ENCODE data around the gene PYY. TPM values are rescaled to one million over a fixed set of nuclear protein-coding genes. Genes with fewer than 3 reads are reported as not detected.

Gene PYY
- total RNA-seq (2021; ENCODE audit: unreplicated experiment) (not detected), Bru-seq, nascent RNA (percentile 21 among the genes with signal in this experiment), BruChase-seq, experiment 1, labeled RNA remaining after a 2-hour chase (percentile 26 among the genes with signal in this experiment), BruChase-seq, experiment 2, labeled RNA remaining after a 6-hour chase (percentile 24 among the genes with signal in this experiment)
- polyA plus RNA-seq (2012; ENCODE audit: insufficient read length), result not detected
- long read RNA-seq, partial matches to known transcripts, result 0 of 1 reads
- long read RNA-seq, other reads (novel, unspliced or antisense), result 1 of 1 reads

DNA sequence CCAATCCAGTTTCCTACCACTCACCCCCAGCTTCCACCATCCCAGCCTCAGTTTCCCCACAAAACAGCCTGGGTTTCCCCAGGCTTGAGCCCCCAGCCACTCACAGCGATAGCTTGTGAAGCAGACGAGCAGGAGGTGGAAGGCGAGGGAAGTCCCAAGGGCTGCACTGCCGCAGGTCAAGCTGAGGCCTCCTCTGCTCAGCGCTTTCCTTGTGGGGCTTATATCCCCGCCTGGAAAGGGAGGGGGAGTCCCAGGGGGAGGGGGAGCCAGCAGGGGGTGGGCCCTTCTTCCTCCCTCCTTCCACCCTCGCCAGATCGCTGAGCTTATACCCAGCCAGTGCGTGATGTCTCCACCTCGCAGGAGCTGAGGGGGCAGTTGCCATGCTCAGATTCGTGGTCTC, at the start of gene PYY:
Gene PYY, minus strand, starts transcription at position 195 of the 400 bp plus-strand sequence. CDS start 457 bp downstream, outside the sequence.
- POLR2A ChIA-PET, result no interaction called here
- Histone ChIP-seq H3K36me3 (ENCODE audit: control insufficient read depth, insufficient read depth, low read length) (no peaks in the 10 kb centered on the region), H3K27ac (ENCODE audit: low read length) (no peak within 1 kb of the TSS), H3K27me3 (ENCODE audit: control insufficient read depth, insufficient read depth, low read length) (no peaks in the 10 kb centered on the region), H3K4me3 (ENCODE audit: low read depth in 2 of 2, low read length in 2 of 2) (no peak within 1 kb of the TSS), H3K9me3 (ENCODE audit: control insufficient read depth, insufficient read depth, low read depth, low read length) (no peaks in the 10 kb centered on the region), H3K4me1 (ENCODE audit: control insufficient read depth, insufficient read depth, low read length) (no peaks in the 10 kb centered on the region)
- no peak for DNase-seq (ENCODE audit: low read depth, low spot score)
- ATAC-seq, result no peak
- intact Hi-C loops (cut with micrococcal nuclease; ENCODE audit: unreplicated experiment), result no loop called here
- in situ Hi-C loops (cut with HindIII; ENCODE audit: low pct_unique_long_range_greater_than_20kb, low sequenced_read_pairs), result no loop called here
- CTCF ChIA-PET, result no interaction called here
- TF ChIP-seq, protein P1, sequence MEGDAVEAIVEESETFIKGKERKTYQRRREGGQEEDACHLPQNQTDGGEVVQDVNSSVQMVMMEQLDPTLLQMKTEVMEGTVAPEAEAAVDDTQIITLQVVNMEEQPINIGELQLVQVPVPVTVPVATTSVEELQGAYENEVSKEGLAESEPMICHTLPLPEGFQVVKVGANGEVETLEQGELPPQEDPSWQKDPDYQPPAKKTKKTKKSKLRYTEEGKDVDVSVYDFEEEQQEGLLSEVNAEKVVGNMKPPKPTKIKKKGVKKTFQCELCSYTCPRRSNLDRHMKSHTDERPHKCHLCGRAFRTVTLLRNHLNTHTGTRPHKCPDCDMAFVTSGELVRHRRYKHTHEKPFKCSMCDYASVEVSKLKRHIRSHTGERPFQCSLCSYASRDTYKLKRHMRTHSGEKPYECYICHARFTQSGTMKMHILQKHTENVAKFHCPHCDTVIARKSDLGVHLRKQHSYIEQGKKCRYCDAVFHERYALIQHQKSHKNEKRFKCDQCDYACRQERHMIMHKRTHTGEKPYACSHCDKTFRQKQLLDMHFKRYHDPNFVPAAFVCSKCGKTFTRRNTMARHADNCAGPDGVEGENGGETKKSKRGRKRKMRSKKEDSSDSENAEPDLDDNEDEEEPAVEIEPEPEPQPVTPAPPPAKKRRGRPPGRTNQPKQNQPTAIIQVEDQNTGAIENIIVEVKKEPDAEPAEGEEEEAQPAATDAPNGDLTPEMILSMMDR (IDR thresholded peaks at IDR 0.05), result no peak
- TF ChIP-seq TCF7L2 (IDR thresholded peaks at IDR 0.05; ENCODE audit: low read depth, low read length) (no peak), POLR2AphosphoS5 (IDR thresholded peaks at IDR 0.05; ENCODE audit: low read depth, low read length) (no peak), SIN3A (IDR thresholded peaks at IDR 0.05; ENCODE audit: borderline replicate concordance, insufficient read depth, low read depth, low read length) (no peak)
- TF ChIP-seq, protein P2, sequence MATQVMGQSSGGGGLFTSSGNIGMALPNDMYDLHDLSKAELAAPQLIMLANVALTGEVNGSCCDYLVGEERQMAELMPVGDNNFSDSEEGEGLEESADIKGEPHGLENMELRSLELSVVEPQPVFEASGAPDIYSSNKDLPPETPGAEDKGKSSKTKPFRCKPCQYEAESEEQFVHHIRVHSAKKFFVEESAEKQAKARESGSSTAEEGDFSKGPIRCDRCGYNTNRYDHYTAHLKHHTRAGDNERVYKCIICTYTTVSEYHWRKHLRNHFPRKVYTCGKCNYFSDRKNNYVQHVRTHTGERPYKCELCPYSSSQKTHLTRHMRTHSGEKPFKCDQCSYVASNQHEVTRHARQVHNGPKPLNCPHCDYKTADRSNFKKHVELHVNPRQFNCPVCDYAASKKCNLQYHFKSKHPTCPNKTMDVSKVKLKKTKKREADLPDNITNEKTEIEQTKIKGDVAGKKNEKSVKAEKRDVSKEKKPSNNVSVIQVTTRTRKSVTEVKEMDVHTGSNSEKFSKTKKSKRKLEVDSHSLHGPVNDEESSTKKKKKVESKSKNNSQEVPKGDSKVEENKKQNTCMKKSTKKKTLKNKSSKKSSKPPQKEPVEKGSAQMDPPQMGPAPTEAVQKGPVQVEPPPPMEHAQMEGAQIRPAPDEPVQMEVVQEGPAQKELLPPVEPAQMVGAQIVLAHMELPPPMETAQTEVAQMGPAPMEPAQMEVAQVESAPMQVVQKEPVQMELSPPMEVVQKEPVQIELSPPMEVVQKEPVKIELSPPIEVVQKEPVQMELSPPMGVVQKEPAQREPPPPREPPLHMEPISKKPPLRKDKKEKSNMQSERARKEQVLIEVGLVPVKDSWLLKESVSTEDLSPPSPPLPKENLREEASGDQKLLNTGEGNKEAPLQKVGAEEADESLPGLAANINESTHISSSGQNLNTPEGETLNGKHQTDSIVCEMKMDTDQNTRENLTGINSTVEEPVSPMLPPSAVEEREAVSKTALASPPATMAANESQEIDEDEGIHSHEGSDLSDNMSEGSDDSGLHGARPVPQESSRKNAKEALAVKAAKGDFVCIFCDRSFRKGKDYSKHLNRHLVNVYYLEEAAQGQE (IDR thresholded peaks at IDR 0.05; ENCODE audit: insufficient read depth in 1 of 2, low read depth in 2 of 2, low read length in 1 of 2), result no peak
- no TSS peak for BruUV-seq (replicated peaks)

DNA sequence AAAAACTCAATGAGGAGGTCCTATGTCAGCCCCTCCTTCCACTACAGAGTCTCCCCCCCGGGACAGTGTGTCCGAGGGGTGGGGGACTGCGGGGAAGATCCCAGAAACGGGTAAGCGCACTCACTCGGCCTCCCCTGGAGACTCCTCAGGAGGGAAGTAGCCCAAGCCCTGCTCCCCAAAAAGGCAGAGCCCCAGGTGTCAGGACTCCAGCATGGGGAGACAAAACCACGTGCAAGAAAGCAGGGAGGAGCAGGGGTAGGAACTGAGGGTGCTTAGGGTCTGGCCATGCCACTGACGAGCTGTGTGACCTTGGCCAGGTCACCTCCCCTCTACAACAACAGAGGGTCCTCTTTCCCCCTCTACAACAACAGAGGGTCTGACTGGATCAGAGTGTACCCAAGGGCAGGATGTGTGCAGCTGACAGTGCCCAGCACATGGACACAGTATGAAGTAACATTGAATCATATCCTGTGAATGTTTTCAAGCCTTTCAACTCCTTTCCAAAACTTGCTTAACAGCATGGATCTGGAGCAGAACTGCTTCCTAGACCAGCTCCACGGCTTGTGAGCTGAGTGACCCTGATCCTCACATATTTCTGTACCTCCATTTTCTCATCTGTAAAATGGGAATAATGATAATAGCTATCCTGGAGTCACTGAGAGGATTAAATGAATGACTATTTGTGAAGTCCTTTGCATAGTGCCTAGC, 48.6 kb upstream of the PYY start:
- H3K36me3 ChIP-seq (ENCODE audit: control insufficient read depth, insufficient read depth, low read length), result no peaks in the 10 kb centered on the region; the same call in 1 of the 2 replicates
- no peak overlapping the region for H3K27ac ChIP-seq (ENCODE audit: low read length)
- ATAC-seq (no peak), DNase-seq (ENCODE audit: low read depth, low spot score) (no peak)
- no peaks in the 10 kb centered on the region for H3K9me3 ChIP-seq (ENCODE audit: control insufficient read depth, insufficient read depth, low read depth, low read length)
- intact Hi-C loops (cut with micrococcal nuclease; ENCODE audit: unreplicated experiment), result no loop called here
- POLR2A ChIA-PET, result no interaction called here
- no peaks in the 10 kb centered on the region for H3K27me3 ChIP-seq (ENCODE audit: control insufficient read depth, insufficient read depth, low read length)
- CTCF ChIA-PET, result no interaction called here
- TF ChIP-seq, protein P1 (IDR thresholded peaks at IDR 0.05), result no peak
- no peak for TF ChIP-seq SIN3A (IDR thresholded peaks at IDR 0.05; ENCODE audit: borderline replicate concordance, insufficient read depth, low read depth, low read length)
- TF ChIP-seq, protein P2 (IDR thresholded peaks at IDR 0.05; ENCODE audit: insufficient read depth in 1 of 2, low read depth in 2 of 2, low read length in 1 of 2), result no peak
- no peak for TF ChIP-seq TCF7L2 (IDR thresholded peaks at IDR 0.05; ENCODE audit: low read depth, low read length)
- no TSS peak for BruUV-seq (replicated peaks)
- H3K4me3 ChIP-seq (ENCODE audit: low read depth in 2 of 2, low read length in 2 of 2), result no peak overlapping the region
- no peaks in the 10 kb centered on the region; the same call in 1 of the 2 replicates for H3K4me1 ChIP-seq (ENCODE audit: control insufficient read depth, insufficient read depth, low read length)
- in situ Hi-C loops (cut with HindIII; ENCODE audit: low pct_unique_long_range_greater_than_20kb, low sequenced_read_pairs), result no loop called here
